Erythroblast (primary cell): ENCODE results near the gene HS3ST6.
"Not testable (repeated sequence)": the region's sequence is repeated elsewhere in the genome, so short reads cannot be mapped to it uniquely, and the experiment has no call there.

ENCODE experiments used
- DNase-seq, 2 experiments: peaks; one replicate each; lab custom pipeline; 2025; lab: John Stamatoyannopoulos, UW
- GATA1 ChIP-seq: IDR thresholded peaks from 2 replicates; pipeline ENCODE4 v1.6.1; 2011; ENCODE audit warnings: low read depth, mild to moderate bottlenecking, control low read depth, low read length, moderate library complexity
- POLR2A ChIP-seq: IDR thresholded peaks from 2 replicates; pipeline ENCODE4 v1.6.1; 2011; ENCODE audit warnings: mild to moderate bottlenecking, low read length

Gene HS3ST6

DNA sequence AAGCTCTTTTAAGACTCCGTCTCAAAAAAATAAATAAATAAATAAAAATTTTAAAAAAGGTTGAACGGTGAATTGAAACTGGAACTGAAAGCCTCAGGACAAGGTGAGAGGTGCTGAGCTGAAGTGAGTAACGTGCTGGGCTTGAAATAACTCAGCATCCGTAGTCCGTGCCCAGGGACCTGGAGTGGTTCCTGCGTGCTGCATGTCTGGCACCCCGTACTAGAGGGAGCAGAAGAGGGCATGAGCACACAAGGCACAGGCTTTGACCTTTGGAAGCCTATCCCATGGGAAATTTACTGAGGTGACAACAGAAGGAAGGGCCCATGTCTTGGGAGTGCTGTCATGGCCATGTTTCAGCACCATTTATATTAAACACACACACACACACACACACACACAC, 41.7 kb downstream of the HS3ST6 start:
- no peak for DNase-seq
- no peak for TF ChIP-seq GATA1
- TF ChIP-seq POLR2A = no peak

DNA sequence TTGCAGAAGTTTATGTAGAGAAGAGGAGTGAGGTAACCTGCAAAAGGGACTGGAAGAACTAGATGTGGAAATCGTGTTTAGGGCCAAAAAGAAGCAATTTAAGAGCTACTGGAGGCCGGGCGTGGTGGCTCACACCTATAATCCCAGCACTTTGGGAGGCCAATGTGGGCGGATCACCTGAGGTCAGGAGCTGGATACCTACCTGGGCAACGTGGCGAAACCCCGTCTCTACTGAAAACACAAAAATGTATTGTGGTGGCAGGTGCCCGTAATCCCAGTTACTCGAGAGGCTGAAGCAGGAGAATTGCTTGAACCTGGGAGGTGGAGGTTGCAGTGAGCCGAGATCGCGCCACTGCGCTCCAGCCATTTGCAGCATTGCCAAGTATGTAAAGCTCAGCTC, 42.1 kb downstream of the HS3ST6 start:
- DNase-seq = not testable (repeated sequence)

GRCh38 chr16:1874854-1875253, 43.4 kb downstream of the HS3ST6 start:
- DNase-seq = no peak
- TF ChIP-seq GATA1 (no peak), POLR2A (no peak)

GRCh38 chr16:1871974-1872635, 46.1 kb downstream of the HS3ST6 start, which contains the start of gene MEIOB:
Gene MEIOB, minus strand, starts transcription at chr16:1872164. Its CDS starts 3,989 bp downstream, at chr16:1868175.
- TF ChIP-seq GATA1 (no peak), POLR2A (no peak)
- DNase-seq = peak; percentile 59 to 67

DNA sequence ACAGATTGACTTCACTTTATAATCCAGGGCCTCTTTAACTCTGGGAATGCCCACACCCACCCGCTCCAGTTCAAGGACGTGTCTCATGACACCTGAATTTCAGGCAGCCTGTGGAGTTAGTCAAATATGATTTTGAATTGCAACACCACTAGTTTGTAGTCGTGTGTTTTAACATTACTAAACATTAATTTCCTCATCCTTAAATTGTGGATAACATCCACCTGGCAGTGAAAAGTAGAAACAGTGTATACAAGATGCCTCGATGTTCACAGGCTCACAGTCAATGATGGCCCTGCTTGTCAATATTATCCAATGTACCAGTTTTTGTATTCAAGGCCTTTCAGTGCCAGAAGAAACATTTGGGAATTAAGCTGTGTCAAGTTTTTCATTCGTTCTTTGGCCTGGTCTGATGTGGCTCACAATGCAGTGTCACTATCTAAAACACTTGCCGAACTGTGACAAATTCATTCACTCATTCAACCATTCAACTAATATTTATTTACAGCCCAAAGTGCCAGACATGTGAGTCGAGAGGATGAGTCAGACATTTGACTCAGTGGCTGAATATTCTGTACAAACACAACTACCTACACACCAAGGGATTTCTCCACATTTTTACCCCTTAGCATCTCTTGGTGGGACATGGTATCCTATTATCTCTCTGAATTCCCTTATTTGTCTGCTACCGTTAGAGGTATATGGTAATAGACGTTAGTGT, 47.7 kb downstream of the HS3ST6 start:
- DNase-seq = no peak
- no peak for TF ChIP-seq GATA1
- TF ChIP-seq POLR2A = no peak

GRCh38 chr16:1865902-1866690, 52.1 kb downstream of the HS3ST6 start:
- no peak for TF ChIP-seq GATA1
- no peak for TF ChIP-seq POLR2A
- no peak for DNase-seq

GRCh38 chr16:1863681-1864460, 54.3 kb downstream of the HS3ST6 start:
- peak; percentile 50 to 68 for DNase-seq
- TF ChIP-seq POLR2A = no peak
- TF ChIP-seq GATA1 = no peak

DNA sequence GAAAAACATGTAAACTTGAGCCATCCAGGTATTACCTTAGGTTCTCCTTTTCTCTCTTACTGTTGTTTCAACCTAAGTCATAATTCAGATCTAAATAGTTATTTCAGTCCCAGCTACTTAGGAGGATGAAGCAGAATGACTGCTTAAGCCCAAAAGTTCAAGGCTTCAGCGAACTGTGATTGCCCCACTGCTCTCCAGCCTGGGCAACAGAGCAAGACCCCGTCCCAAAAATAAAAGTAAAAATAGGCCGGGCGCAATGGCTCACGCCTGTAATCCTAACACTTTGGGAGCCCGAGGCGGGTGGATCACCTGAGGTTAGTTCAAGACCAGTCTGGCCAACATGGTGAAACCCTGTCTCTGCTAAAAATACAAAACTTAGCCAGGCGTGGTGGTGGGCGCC, 55.8 kb downstream of the HS3ST6 start:
- TF ChIP-seq POLR2A (no peak), GATA1 (no peak)
- no peak for DNase-seq

GRCh38 chr16:1861730-1862129, 56.5 kb downstream of the HS3ST6 start:
- DNase-seq = no peak
- no peak for TF ChIP-seq GATA1
- no peak for TF ChIP-seq POLR2A
